ENCODE results near the gene EMILIN2. TPM values are rescaled to one million over a fixed set of nuclear protein-coding genes. Genes with fewer than 3 reads are reported as not detected.
A peak's percentile ranks its signal among the peaks of the same experiment; 100 is the strongest.

Gene EMILIN2
- total and polyA plus RNA-seq, 2 of the 13 experiments (the other 11 are each of a cell fraction or from before 2014, with no cell fraction given) = 7.6 to 8.2 TPM

DNA sequence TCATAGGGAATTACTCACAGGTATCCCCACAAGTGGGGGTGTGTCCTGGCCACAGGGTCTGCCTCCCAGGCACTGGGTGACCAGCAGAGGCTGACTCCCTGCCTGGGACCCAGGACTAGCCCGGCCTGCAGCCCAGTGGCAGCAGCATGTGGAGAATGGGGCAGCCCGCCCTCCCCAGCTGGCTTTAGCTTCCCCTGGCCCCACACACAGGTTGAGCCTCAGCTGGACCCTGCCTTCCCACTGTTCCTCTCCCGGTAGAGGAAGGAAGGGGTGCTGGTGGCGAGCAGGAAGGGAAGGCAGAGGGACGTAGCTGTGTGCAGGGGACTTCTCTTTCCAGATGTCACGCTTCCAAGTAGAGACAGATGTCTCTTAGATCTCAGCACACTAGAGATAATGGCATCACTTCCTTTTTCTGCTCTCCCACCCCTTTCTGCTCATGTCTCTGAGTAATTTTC is 51.4 kb downstream of the EMILIN2 start:
- no TSS peak for BruUV-seq (replicated peaks)
- H3K4me3 ChIP-seq (replicated peaks in 1 of 3; ENCODE audit: insufficient read depth in 1 of 3, low read depth in 2 of 3, low read length in 3 of 3) = no peak overlapping the region; a peak in 1 of 6 replicates
- H3K27me3 ChIP-seq (ENCODE audit: control insufficient read depth in 1 of 2, insufficient read depth in 2 of 2, low read length in 2 of 2) = peaks cover 2 to 41% of the 10 kb centered on the region in 2 experiments
- intact Hi-C loops (cut with micrococcal nuclease; ENCODE audit: unreplicated experiment) (no loop called here), in situ Hi-C loops (cut with HindIII; ENCODE audit: extremely low pct_ligation_motif_present, low pct_unique_long_range_greater_than_20kb) (no loop called here)
- peaks cover 43% of the 10 kb centered on the region for H3K4me1 ChIP-seq (ENCODE audit: insufficient read depth, low read length)
- no peak overlapping the region for H3K27ac ChIP-seq (ENCODE audit: extremely low read length, insufficient read depth, low read length)
- 3% methylated on average over 4 of the region's 6 CpGs for WGBS (ENCODE audit: low lambda C conversion rate)
- no peak for DNase-seq (ENCODE audit: low spot score)
- TF ChIP-seq, protein P1, sequence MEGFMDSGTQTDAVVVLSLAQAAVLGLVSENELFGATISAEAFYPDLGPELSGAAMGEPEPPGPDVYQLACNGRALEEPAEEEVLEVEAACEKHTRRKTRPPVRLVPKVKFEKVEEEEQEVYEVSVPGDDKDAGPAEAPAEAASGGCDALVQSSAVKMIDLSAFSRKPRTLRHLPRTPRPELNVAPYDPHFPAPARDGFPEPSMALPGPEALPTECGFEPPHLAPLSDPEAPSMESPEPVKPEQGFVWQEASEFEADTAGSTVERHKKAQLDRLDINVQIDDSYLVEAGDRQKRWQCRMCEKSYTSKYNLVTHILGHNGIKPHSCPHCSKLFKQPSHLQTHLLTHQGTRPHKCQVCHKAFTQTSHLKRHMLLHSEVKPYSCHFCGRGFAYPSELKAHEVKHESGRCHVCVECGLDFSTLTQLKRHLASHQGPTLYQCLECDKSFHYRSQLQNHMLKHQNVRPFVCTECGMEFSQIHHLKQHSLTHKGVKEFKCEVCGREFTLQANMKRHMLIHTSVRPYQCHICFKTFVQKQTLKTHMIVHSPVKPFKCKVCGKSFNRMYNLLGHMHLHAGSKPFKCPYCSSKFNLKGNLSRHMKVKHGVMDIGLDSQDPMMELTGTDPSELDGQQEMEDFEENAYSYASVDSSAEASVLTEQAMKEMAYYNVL (CRISPR knock-in tag; IDR thresholded peaks at IDR 0.05; ENCODE audit: borderline replicate concordance) = no peak
- TF ChIP-seq, protein P2, sequence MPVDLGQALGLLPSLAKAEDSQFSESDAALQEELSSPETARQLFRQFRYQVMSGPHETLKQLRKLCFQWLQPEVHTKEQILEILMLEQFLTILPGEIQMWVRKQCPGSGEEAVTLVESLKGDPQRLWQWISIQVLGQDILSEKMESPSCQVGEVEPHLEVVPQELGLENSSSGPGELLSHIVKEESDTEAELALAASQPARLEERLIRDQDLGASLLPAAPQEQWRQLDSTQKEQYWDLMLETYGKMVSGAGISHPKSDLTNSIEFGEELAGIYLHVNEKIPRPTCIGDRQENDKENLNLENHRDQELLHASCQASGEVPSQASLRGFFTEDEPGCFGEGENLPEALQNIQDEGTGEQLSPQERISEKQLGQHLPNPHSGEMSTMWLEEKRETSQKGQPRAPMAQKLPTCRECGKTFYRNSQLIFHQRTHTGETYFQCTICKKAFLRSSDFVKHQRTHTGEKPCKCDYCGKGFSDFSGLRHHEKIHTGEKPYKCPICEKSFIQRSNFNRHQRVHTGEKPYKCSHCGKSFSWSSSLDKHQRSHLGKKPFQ (CRISPR knock-in tag; IDR thresholded peaks at IDR 0.05; ENCODE audit: insufficient replicate concordance) = no peak
- TF ChIP-seq ZNF530 (CRISPR knock-in tag; IDR thresholded peaks at IDR 0.05; ENCODE audit: low read depth) = no peak
- TF ChIP-seq KMT2B (CRISPR knock-in tag; IDR thresholded peaks at IDR 0.05) = no peak
- TF ChIP-seq ZSCAN25 (CRISPR knock-in tag; IDR thresholded peaks at IDR 0.05) = peak; percentile 68
- TF ChIP-seq KDM4B (CRISPR knock-in tag; IDR thresholded peaks at IDR 0.05) = no peak
- TF ChIP-seq, protein P3, sequence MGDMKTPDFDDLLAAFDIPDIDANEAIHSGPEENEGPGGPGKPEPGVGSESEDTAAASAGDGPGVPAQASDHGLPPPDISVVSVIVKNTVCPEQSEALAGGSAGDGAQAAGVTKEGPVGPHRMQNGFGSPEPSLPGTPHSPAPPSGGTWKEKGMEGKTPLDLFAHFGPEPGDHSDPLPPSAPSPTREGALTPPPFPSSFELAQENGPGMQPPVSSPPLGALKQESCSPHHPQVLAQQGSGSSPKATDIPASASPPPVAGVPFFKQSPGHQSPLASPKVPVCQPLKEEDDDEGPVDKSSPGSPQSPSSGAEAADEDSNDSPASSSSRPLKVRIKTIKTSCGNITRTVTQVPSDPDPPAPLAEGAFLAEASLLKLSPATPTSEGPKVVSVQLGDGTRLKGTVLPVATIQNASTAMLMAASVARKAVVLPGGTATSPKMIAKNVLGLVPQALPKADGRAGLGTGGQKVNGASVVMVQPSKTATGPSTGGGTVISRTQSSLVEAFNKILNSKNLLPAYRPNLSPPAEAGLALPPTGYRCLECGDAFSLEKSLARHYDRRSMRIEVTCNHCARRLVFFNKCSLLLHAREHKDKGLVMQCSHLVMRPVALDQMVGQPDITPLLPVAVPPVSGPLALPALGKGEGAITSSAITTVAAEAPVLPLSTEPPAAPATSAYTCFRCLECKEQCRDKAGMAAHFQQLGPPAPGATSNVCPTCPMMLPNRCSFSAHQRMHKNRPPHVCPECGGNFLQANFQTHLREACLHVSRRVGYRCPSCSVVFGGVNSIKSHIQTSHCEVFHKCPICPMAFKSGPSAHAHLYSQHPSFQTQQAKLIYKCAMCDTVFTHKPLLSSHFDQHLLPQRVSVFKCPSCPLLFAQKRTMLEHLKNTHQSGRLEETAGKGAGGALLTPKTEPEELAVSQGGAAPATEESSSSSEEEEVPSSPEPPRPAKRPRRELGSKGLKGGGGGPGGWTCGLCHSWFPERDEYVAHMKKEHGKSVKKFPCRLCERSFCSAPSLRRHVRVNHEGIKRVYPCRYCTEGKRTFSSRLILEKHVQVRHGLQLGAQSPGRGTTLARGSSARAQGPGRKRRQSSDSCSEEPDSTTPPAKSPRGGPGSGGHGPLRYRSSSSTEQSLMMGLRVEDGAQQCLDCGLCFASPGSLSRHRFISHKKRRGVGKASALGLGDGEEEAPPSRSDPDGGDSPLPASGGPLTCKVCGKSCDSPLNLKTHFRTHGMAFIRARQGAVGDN (CRISPR knock-in tag; IDR thresholded peaks at IDR 0.05) = peak; percentile 18; the same call in 1 of the 2 replicates
- TF ChIP-seq, protein P4, sequence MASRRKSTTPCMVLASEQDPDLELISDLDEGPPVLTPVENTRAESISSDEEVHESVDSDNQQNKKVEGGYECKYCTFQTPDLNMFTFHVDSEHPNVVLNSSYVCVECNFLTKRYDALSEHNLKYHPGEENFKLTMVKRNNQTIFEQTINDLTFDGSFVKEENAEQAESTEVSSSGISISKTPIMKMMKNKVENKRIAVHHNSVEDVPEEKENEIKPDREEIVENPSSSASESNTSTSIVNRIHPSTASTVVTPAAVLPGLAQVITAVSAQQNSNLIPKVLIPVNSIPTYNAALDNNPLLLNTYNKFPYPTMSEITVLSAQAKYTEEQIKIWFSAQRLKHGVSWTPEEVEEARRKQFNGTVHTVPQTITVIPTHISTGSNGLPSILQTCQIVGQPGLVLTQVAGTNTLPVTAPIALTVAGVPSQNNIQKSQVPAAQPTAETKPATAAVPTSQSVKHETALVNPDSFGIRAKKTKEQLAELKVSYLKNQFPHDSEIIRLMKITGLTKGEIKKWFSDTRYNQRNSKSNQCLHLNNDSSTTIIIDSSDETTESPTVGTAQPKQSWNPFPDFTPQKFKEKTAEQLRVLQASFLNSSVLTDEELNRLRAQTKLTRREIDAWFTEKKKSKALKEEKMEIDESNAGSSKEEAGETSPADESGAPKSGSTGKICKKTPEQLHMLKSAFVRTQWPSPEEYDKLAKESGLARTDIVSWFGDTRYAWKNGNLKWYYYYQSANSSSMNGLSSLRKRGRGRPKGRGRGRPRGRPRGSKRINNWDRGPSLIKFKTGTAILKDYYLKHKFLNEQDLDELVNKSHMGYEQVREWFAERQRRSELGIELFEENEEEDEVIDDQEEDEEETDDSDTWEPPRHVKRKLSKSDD (CRISPR knock-in tag; IDR thresholded peaks at IDR 0.05; ENCODE audit: low read depth) = no peak
- no peak for TF ChIP-seq ZNF558 (CRISPR knock-in tag; IDR thresholded peaks at IDR 0.05; ENCODE audit: borderline replicate concordance)
- no peak for TF ChIP-seq BRD4 (CRISPR knock-in tag; IDR thresholded peaks at IDR 0.05)
- ChIA-PET CTCF (ENCODE audit: low intra/inter-chr PET ratio, low total read pairs) (no interaction called here), POLR2A (no interaction called here)
- no peak overlapping the region for H2AFZ ChIP-seq (ENCODE audit: low read length)
- H3K79me2 ChIP-seq (ENCODE audit: insufficient read depth, low read length) = no peaks in the 10 kb centered on the region
- no peak for FAIRE-seq
- no peaks in the 10 kb centered on the region for H4K20me1 ChIP-seq (ENCODE audit: insufficient read depth, low read length)
- ATAC-seq = peak; percentile 58
- H3K9ac ChIP-seq (ENCODE audit: insufficient read depth, low read depth, low read length) = no peak overlapping the region
- H3K36me3 ChIP-seq (replicated peaks in 1 of 2; ENCODE audit: control insufficient read depth in 1 of 2, insufficient read depth in 2 of 2, low read length in 2 of 2) = no peaks in the 10 kb centered on the region
- peak overlapping the region; percentile 58 for H3K4me2 ChIP-seq (ENCODE audit: low read depth, low read length)
- no peaks in the 10 kb centered on the region for H3K9me3 ChIP-seq (ENCODE audit: low read length)

All from HepG2 (cell line).